ENCODE measurements around the gene NEUROD2. TPM values are rescaled to one million over a fixed set of nuclear protein-coding genes. Genes with fewer than 3 reads are reported as not detected.
A peak's percentile ranks its signal among the peaks of the same experiment; 100 is the strongest.

Gene NEUROD2
- total and polyA plus RNA-seq, 2 of the 13 experiments (the other 11 are each of a cell fraction or from before 2014, with no cell fraction given) = not detected

GRCh38 chr17:39635614-39636176, 28.0 kb upstream of the NEUROD2 start (continued):
- TF ChIP-seq ZBTB3 (CRISPR knock-in tag; IDR thresholded peaks at IDR 0.05; ENCODE audit: borderline replicate concordance, low read depth) (no peak), ZNF749 (CRISPR knock-in tag; IDR thresholded peaks at IDR 0.05; ENCODE audit: borderline replicate concordance) (no peak), HNRNPL (IDR thresholded peaks at IDR 0.05; ENCODE audit: low read depth, low read length) (0 out of 2 replicates have a peak, but pooled peaks have one; percentile 54), ZBTB4 (CRISPR knock-in tag; IDR thresholded peaks at IDR 0.05; ENCODE audit: borderline replicate concordance) (0 out of 2 replicates have a peak, but pooled peaks have one; percentile 26), TSC22D2 (CRISPR knock-in tag; IDR thresholded peaks at IDR 0.05; ENCODE audit: borderline replicate concordance) (no peak), PCBP2 (optimal IDR thresholded peaks at IDR 0.05; ENCODE audit: low read depth, low read length, poor library complexity, severe bottlenecking) (no peak), GMEB1 (CRISPR knock-in tag; IDR thresholded peaks at IDR 0.05; ENCODE audit: borderline replicate concordance) (no peak), TRAFD1 (CRISPR knock-in tag; IDR thresholded peaks at IDR 0.05; ENCODE audit: borderline replicate concordance) (no peak), SUZ12 (IDR thresholded peaks at IDR 0.05; ENCODE audit: low read depth, low read length) (no peak), TERF1 (CRISPR knock-in tag; IDR thresholded peaks at IDR 0.05) (no peak), ZBTB7B (CRISPR knock-in tag; IDR thresholded peaks at IDR 0.05) (no peak), MTF2 (CRISPR knock-in tag; IDR thresholded peaks at IDR 0.05; ENCODE audit: borderline replicate concordance) (no peak)

All from HepG2 (cell line).